ENCODE results near the gene HLA-DOA.

Gene HLA-DOA

GRCh38 chr6:32971581-32972352 lies 37.6 kb downstream of the HLA-DOA start:
- peak; percentile 99 for DNase-seq (ENCODE audit: low read depth)
- H3K4me3 ChIP-seq (ENCODE audit: control insufficient read depth, low read depth, low read length) = peak overlapping the region; percentile 93
- TF ChIP-seq, protein P1, sequence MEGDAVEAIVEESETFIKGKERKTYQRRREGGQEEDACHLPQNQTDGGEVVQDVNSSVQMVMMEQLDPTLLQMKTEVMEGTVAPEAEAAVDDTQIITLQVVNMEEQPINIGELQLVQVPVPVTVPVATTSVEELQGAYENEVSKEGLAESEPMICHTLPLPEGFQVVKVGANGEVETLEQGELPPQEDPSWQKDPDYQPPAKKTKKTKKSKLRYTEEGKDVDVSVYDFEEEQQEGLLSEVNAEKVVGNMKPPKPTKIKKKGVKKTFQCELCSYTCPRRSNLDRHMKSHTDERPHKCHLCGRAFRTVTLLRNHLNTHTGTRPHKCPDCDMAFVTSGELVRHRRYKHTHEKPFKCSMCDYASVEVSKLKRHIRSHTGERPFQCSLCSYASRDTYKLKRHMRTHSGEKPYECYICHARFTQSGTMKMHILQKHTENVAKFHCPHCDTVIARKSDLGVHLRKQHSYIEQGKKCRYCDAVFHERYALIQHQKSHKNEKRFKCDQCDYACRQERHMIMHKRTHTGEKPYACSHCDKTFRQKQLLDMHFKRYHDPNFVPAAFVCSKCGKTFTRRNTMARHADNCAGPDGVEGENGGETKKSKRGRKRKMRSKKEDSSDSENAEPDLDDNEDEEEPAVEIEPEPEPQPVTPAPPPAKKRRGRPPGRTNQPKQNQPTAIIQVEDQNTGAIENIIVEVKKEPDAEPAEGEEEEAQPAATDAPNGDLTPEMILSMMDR (IDR thresholded peaks at IDR 0.05; ENCODE audit: control insufficient read depth, insufficient read depth, low read depth, low read length, missing control alignments) = peak; percentile 5

GRCh38 chr6:32971242-32971580 lies 38.2 kb downstream of the HLA-DOA start:
- TF ChIP-seq, protein P1 (IDR thresholded peaks at IDR 0.05; ENCODE audit: control insufficient read depth, insufficient read depth, low read depth, low read length, missing control alignments) = no peak
- H3K4me3 ChIP-seq (ENCODE audit: control insufficient read depth, low read depth, low read length) = peak overlapping the region; percentile 93
- DNase-seq (ENCODE audit: low read depth) = no peak

DNA sequence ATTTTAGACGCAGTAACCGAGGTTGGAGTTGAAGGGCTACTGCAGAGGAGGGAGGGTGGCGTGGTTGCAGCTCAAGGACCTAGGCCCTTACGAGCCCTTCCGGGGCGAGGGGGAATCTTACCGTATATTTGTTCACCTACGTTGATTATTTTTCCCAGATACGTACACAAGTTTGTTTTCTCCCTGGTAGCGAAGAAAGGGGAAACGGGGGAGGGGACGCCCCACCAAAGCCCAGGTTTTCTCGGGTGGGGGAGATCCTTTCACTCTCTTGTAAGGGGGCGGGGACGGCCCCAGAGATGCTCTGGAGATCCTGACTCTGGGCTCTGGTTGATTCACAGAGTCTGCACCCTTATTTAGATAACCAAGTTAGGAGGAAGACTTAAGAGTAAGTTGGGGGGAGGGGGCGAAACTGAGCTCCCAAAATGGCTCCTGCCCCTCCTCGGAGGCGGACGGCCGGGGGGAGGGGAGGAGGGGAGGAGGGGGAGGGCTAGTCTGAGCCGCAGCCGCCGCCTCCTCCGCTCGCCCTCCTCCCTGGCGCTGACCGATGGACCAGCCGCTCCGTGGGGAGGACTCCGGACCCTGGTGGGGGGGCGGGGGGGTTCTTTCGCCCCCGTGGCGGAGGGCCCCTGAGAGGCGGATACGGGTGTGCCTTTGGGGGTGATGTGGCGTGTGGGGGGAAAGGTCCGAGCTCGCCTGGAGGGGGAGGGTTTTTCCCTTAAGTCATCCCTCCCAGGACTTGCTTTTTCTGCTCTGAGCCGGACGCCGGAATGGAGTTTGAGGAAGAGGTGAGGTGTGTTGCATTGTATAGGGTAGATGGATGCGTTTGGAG lies 38.8 kb downstream of the HLA-DOA start:
- TF ChIP-seq, protein P1 (IDR thresholded peaks at IDR 0.05; ENCODE audit: control insufficient read depth, insufficient read depth, low read depth, low read length, missing control alignments) = no peak
- DNase-seq (ENCODE audit: low read depth) = peak; percentile 74

DNA sequence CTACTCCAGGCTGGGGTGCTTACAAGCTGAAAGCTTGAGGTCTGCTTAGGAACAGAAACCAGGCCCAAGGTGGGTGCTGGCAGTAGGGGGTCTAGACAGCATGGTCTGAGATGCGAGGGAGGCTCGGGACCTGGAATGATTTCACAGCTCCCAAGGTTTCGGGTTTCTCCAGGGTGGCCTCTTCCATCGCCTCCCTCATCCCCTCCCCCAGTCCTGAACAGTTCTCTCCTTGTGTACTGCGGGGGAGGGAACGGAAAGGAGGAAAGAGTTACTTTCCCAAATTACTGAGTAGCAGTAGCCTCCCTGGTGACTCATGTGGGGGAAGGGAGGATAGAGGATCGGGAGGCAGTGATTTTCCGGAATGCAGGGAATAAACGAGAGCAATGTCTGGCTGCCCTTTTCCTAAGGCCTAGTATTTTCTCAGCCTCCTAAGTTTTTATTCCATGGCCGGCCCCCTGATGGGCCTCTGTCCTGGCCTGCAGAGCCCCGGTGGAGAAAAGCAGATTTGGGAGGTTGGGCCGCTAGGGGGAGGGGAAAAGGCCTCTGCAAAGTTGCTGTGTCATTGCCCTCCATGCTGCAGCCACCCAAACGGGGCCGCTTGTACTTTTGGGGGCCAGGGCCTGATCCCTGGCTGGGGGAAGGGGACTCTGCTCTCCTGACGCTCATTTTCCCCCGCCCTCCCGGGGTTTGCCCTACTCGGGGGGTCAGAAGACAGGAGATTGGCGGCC lies 39.5 kb downstream of the HLA-DOA start:
- peak overlapping the region; percentile 93 for H3K4me3 ChIP-seq (ENCODE audit: control insufficient read depth, low read depth, low read length)
- TF ChIP-seq, protein P1 (IDR thresholded peaks at IDR 0.05; ENCODE audit: control insufficient read depth, insufficient read depth, low read depth, low read length, missing control alignments) = no peak
- DNase-seq (ENCODE audit: low read depth) = peak; percentile 89

More for the DNA sequence above, 38.8 kb downstream of the HLA-DOA start:
- peak overlapping the region; percentile 93 for H3K4me3 ChIP-seq (ENCODE audit: control insufficient read depth, low read depth, low read length)

- TF ChIP-seq, protein P1 (IDR thresholded peaks at IDR 0.05; ENCODE audit: control insufficient read depth, insufficient read depth, low read depth, low read length, missing control alignments) = peak; percentile 24
- peak overlapping the region; percentile 93 for H3K4me3 ChIP-seq (ENCODE audit: control insufficient read depth, low read depth, low read length)
- no peak for DNase-seq (ENCODE audit: low read depth)
These were observed 40.3 kb downstream of the HLA-DOA start for GRCh38 chr6:32968867-32969684.

Data from AG09309 (cell line).